ENCODE data around the gene SLC31A2. TPM values are rescaled to one million over a fixed set of nuclear protein-coding genes. Genes with fewer than 3 reads are reported as not detected.

Gene SLC31A2
- total and polyA plus RNA-seq, 10 donors: 7.7 to 97.3 (median 43.2) TPM

- Histone ChIP-seq H3K27me3 (replicated peaks in 1 of 7) (no peaks in the 10 kb centered on the region), H3K4me3 (no peak overlapping the region), H3K9me3 (no peaks in the 10 kb centered on the region), H3K27ac (no peak overlapping the region), H3K36me3 (peaks cover 6 to 100% (median 79%) of the 10 kb centered on the region in 6 donors), H3K4me1 (no peaks in the 10 kb centered on the region)
- no peak for DNase-seq
- 74 to 98% (median 86%) methylated on average over 4 of the region's 4 CpGs for WGBS, 5 donors
- intact Hi-C loops (cut with DNase I; ENCODE audit: low total_unique reads): no loop called here
- TF ChIP-seq POLR2AphosphoS5 (IDR thresholded peaks at IDR 0.05) (no peak), POLR2A (IDR thresholded peaks at IDR 0.05) (no peak), CTCF (IDR thresholded peaks at IDR 0.05 in 8 of 11, conservative IDR thresholded peaks at IDR 0.05 in 3 of 11) (no peak)
These were observed 49.0 kb downstream of the SLC31A2 start for GRCh38 chr9:113199683-113200329.

GRCh38 chr9:113205432-113205831 lies 54.6 kb downstream of the SLC31A2 start:
- 57 to 78% (median 63%) methylated on average over 2 of the region's 2 CpGs for WGBS, 5 donors
- H3K36me3 ChIP-seq: peaks cover 3 to 100% (median 68%) of the 10 kb centered on the region in 6 donors
- H3K27me3 ChIP-seq (replicated peaks in 1 of 7): no peaks in the 10 kb centered on the region
- peaks cover 0 to 43% (median 17%) of the 10 kb centered on the region in 6 donors for H3K4me1 ChIP-seq
- no peak for DNase-seq
- H3K27ac ChIP-seq: peak overlapping the region in 4 of 8 donors; percentile 2 to 73 (median 64)
- H3K4me3 ChIP-seq: no peak overlapping the region
- intact Hi-C loops (cut with DNase I; ENCODE audit: low total_unique reads): no loop called here
- TF ChIP-seq POLR2AphosphoS5 (IDR thresholded peaks at IDR 0.05): no peak
- no peak for TF ChIP-seq CTCF (IDR thresholded peaks at IDR 0.05 in 8 of 11, conservative IDR thresholded peaks at IDR 0.05 in 3 of 11)
- no peak for TF ChIP-seq POLR2A (IDR thresholded peaks at IDR 0.05)
- no peaks in the 10 kb centered on the region for H3K9me3 ChIP-seq

- Histone ChIP-seq H3K4me3 (no peak overlapping the region), H3K27me3 (replicated peaks in 1 of 7) (no peaks in the 10 kb centered on the region), H3K9me3 (no peaks in the 10 kb centered on the region), H3K4me1 (peaks cover 0 to 46% (median 17%) of the 10 kb centered on the region in 6 donors), H3K36me3 (peaks cover 3 to 100% (median 69%) of the 10 kb centered on the region in 6 donors), H3K27ac (peak overlapping the region in 4 of 8 donors; percentile 2 to 73 (median 64))
- 87 to 100% (median 98%) methylated on average over 1 of the region's 1 CpG for WGBS, 5 donors
- DNase-seq: no peak
- intact Hi-C loops (cut with DNase I; ENCODE audit: low total_unique reads): no loop called here
- TF ChIP-seq POLR2A (IDR thresholded peaks at IDR 0.05) (no peak), POLR2AphosphoS5 (IDR thresholded peaks at IDR 0.05) (no peak), CTCF (IDR thresholded peaks at IDR 0.05 in 8 of 11, conservative IDR thresholded peaks at IDR 0.05 in 3 of 11) (no peak)
These were observed 55.1 kb downstream of the SLC31A2 start for GRCh38 chr9:113205861-113206260.

- Histone ChIP-seq H3K4me3 (no peak overlapping the region), H3K27ac (peak overlapping the region in 5 of 8 donors; percentile 38 to 80 (median 67)), H3K4me1 (peaks cover 0 to 56% (median 28%) of the 10 kb centered on the region in 6 donors), H3K9me3 (no peaks in the 10 kb centered on the region), H3K27me3 (replicated peaks in 1 of 7) (no peaks in the 10 kb centered on the region), H3K36me3 (peaks cover 0 to 85% (median 41%) of the 10 kb centered on the region in 6 donors)
- DNase-seq: no peak
- no peak for TF ChIP-seq CTCF (IDR thresholded peaks at IDR 0.05 in 8 of 11, conservative IDR thresholded peaks at IDR 0.05 in 3 of 11)
- TF ChIP-seq POLR2AphosphoS5 (IDR thresholded peaks at IDR 0.05): no peak
- no peak for TF ChIP-seq POLR2A (IDR thresholded peaks at IDR 0.05)
- intact Hi-C loops (cut with DNase I; ENCODE audit: low total_unique reads): no loop called here
- WGBS, 5 donors: 90 to 97% (median 91%) methylated on average over 10 of the region's 10 CpGs
These were observed 60.0 kb downstream of the SLC31A2 start for GRCh38 chr9:113210815-113211214.
